ENCODE data around the gene CLRN3. TPM values are rescaled to one million over a fixed set of nuclear protein-coding genes. Genes with fewer than 3 reads are reported as not detected.

Gene CLRN3
- total RNA-seq, 4 donors from 2014 or later = not detected

- TF ChIP-seq CTCF (IDR thresholded peaks at IDR 0.05; ENCODE audit: low read depth) = no peak
Measured at GRCh38 chr10:127886371-127887051, 6.2 kb downstream of the CLRN3 start.

- no peak for TF ChIP-seq CTCF (IDR thresholded peaks at IDR 0.05; ENCODE audit: low read depth)
Measured at GRCh38 chr10:127884501-127884900, 8.2 kb downstream of the CLRN3 start.

- no peak for TF ChIP-seq CTCF (IDR thresholded peaks at IDR 0.05; ENCODE audit: low read depth)
Measured at GRCh38 chr10:127883516-127883915, 9.2 kb downstream of the CLRN3 start.

- no peak for TF ChIP-seq CTCF (IDR thresholded peaks at IDR 0.05; ENCODE audit: low read depth)
Measured at GRCh38 chr10:127882801-127883459, 9.8 kb downstream of the CLRN3 start.

GRCh38 chr10:127882391-127882790 is 10.3 kb downstream of the CLRN3 start:
- TF ChIP-seq CTCF (IDR thresholded peaks at IDR 0.05; ENCODE audit: low read depth) = no peak

- no peak for TF ChIP-seq CTCF (IDR thresholded peaks at IDR 0.05; ENCODE audit: low read depth)
Measured at GRCh38 chr10:127881262-127881661, 11.5 kb downstream of the CLRN3 start.

GRCh38 chr10:127880557-127880956 is 12.2 kb downstream of the CLRN3 start:
- TF ChIP-seq CTCF (IDR thresholded peaks at IDR 0.05; ENCODE audit: low read depth) = no peak

Measured in subcutaneous adipose tissue (tissue), 4 donors.